K562 (cell line): ENCODE measurements around the gene PCF11. TPM values are rescaled to one million over a fixed set of nuclear protein-coding genes. Genes with fewer than 3 reads are reported as not detected.
A peak's percentile ranks its signal among the peaks of the same experiment; 100 is the strongest.

ENCODE experiments used
- ATAC-seq: fragments of 200-7000 bp; cut with Tn5 transposase; 3 replicates; pipeline ENCODE4 v1.9.1; 2020; ENCODE audit warnings: moderate library complexity
- BruUV-seq: library from RNA; stranded (reverse); fragments of 400-500 nt; replicated peaks from 2 replicates; lab custom pipeline; 2021; lab: Mats Ljungman, UMichigan
- CTCF ChIA-PET: fragments of 300-600 bp; formaldehyde crosslinking; extraction: SDS; loops from one replicate; lab custom pipeline; 2021; ENCODE audit warnings: low intra/inter-chr PET ratio; lab: Yijun Ruan, JAX
- POLR2A ChIA-PET: fragments of 300-600, 350-650 bp; sonication (Branson Sonifier 250); formaldehyde crosslinking; extraction: SDS; loops from one replicate; lab custom pipeline; 2021; ENCODE audit warnings: antibody characterized with exemption, inconsistent platforms; lab: Yijun Ruan, JAX
- DNase-seq, 4 experiments: peaks; one replicate each; pipeline versions ENCODE4 v3.0.0 to v3.0.0-alpha.2; 2011 to 2018; ENCODE audit warnings: low spot score in 3 of 4, mixed read lengths in 3 of 4; ENCODE audit errors: extremely low read depth in 1 of 4
- FAIRE-seq: peaks from 2 replicates; lab custom pipeline; 2011; peaks lifted over from hg19 to GRCh38; lab: Jason Lieb, UNC
- H2AFZ ChIP-seq: 2 replicates; pipeline ENCODE4 v1.6.0; 2011; ENCODE audit warnings: low read depth, low read length, control low read depth, inconsistent platforms
- H3K27ac ChIP-seq: fragments of 200-600 bp; 3 replicates; pipeline ENCODE4 v1.8.0; 2011; ENCODE audit warnings: low read depth, mild to moderate bottlenecking, control low read depth, inconsistent platforms, low read length, moderate library complexity, mixed read lengths; ENCODE audit errors: extremely low read depth
- H3K27me3 ChIP-seq, 2 experiments: fragments of 300-600 bp in 1 of 2; 2 replicates in 1 of 2; 3 replicates in 1 of 2; pipeline versions ENCODE4 v1.6.0 to v1.8.0; 2011; ENCODE audit warnings: inconsistent platforms in 2 of 2, low read length in 2 of 2, mild to moderate bottlenecking in 1 of 2, mixed read lengths in 1 of 2, moderate library complexity in 1 of 2; ENCODE audit not compliant: control insufficient read depth in 2 of 2, insufficient read depth in 2 of 2
- H3K36me3 ChIP-seq: fragments of 300-600 bp; 3 replicates; pipeline ENCODE4 v1.8.0; 2011; ENCODE audit warnings: mild to moderate bottlenecking, low read length, inconsistent platforms; ENCODE audit not compliant: control insufficient read depth, insufficient read depth
- H3K4me1 ChIP-seq, 2 experiments: fragments of 200-600 bp in 1 of 2; replicated peaks in 1 of 2; 2 replicates in 1 of 2; 3 replicates in 1 of 2; pipeline versions ENCODE4 v1.5.1 to v1.8.0; 2011; ENCODE audit warnings: inconsistent platforms in 2 of 2, low read length in 2 of 2, mild to moderate bottlenecking in 1 of 2, mixed read lengths in 1 of 2, moderate library complexity in 1 of 2; ENCODE audit not compliant: control insufficient read depth in 2 of 2, insufficient read depth in 2 of 2
- H3K4me2 ChIP-seq: 2 replicates; pipeline ENCODE4 v1.6.1; 2011; ENCODE audit warnings: low read length, control low read depth, inconsistent platforms, mixed read lengths; ENCODE audit not compliant: insufficient read depth
- H3K4me3 ChIP-seq: fragments of 200-600 bp; sonication (generic), shearing (Covaris generic); 2 replicates; pipeline ENCODE4 v1.5.1; 2016; ENCODE audit warnings: control low read depth, inconsistent platforms
- H3K79me2 ChIP-seq: fragments of 200-600 bp; 3 replicates; pipeline ENCODE4 v1.8.0; 2011; ENCODE audit warnings: low read length, inconsistent platforms; ENCODE audit not compliant: control insufficient read depth, insufficient read depth
- H3K9ac ChIP-seq, 2 experiments: 2 replicates each; pipeline versions ENCODE4 v1.6.0 to v1.6.1; 2011; ENCODE audit warnings: low read depth in 2 of 2, low read length in 2 of 2, control low read depth in 1 of 2, inconsistent platforms in 1 of 2, mild to moderate bottlenecking in 1 of 2, mixed read lengths in 1 of 2; ENCODE audit not compliant: insufficient read depth in 1 of 2
- H3K9me1 ChIP-seq: one replicate; pipeline ENCODE4 v1.6.0; 2011; ENCODE audit warnings: inconsistent platforms, mild to moderate bottlenecking, low read length, moderate library complexity; ENCODE audit not compliant: control insufficient read depth, insufficient read depth
- H3K9me3 ChIP-seq: replicated peaks from 2 replicates; pipeline ENCODE4 v1.5.1; 2011; ENCODE audit warnings: low read depth, low read length, inconsistent platforms; ENCODE audit not compliant: control insufficient read depth, insufficient read depth
- H4K20me1 ChIP-seq: replicated peaks from 2 replicates; pipeline ENCODE4 v1.6.1; 2011; ENCODE audit warnings: low read length, inconsistent platforms, mixed read lengths; ENCODE audit not compliant: control insufficient read depth, insufficient read depth
- DACH1 ChIP-seq: fragments of 450-650 bp; IDR thresholded peaks from 2 replicates; pipeline ENCODE4 v1.6.1; 2018; ENCODE audit not compliant: partially characterized antibody
- MAFG ChIP-seq: fragments of 450-650 bp; conservative IDR thresholded peaks from 2 replicates; pipeline ENCODE4 v1.6.1; 2016; ENCODE audit warnings: missing genetic modification characterization, missing compliant biosample characterization
- STAT5B ChIP-seq: fragments of 250-450 bp; sonication (Bioruptor Pico); IDR thresholded peaks from 2 replicates; pipeline ENCODE4 v1.8.0; 2021; ENCODE audit warnings: mild to moderate bottlenecking, inconsistent platforms
- XRCC4 ChIP-seq: IDR thresholded peaks from one replicate; pipeline ENCODE4 v1.6.1; 2011; ENCODE audit not compliant: insufficient read depth, insufficient read length; ENCODE audit errors: extremely low read depth
- ZNF764 ChIP-seq: fragments of 250-450 bp; sonication (Bioruptor Pico); IDR thresholded peaks from 2 replicates; pipeline ENCODE4 v1.4.0; 2020; ENCODE audit warnings: low read depth, mild to moderate bottlenecking, moderate library complexity
- WGBS: fragments of 100-300 bp; shearing (Covaris generic); methylation state at CpG from one replicate; pipeline ENCODE4 v1.1.6; 2016; ENCODE audit warnings: low coverage, mixed read lengths; ENCODE audit not compliant: insufficient coverage; ENCODE audit errors: missing lambda C conversion rate; 5-methylcytosine and 5-hydroxymethylcytosine counted together
- in situ Hi-C: fragments of 300-500 bp; cut with MboI; formaldehyde crosslinking; loops from 4 replicates; pipeline ENCODE4 v1.15.0; 2018; ENCODE audit warnings: inconsistent platforms, mixed read lengths
- intact Hi-C: fragments of 100-400 bp; cut with micrococcal nuclease; formaldehyde crosslinking; loops from 2 replicates; pipeline ENCODE4 v1.14.2; 2022
- polyA plus RNA-seq, 8 experiments: library from polyadenylated mRNA; depleted of rRNA in 4 of 8; stranded (reverse) in 5 of 8; unstranded in 3 of 8; fragments of >200 nt; fragmentation: Nextera tagmentation in 2 of 8; fragmentation: Illumina TruSeq in 1 of 8; extraction: Ambion mirVana in 2 of 8; extraction: Trizol in 1 of 8; gene quantifications; 2 replicates each; pipeline versions ENCODE4 v1.2.1 to v1.2.3, GENCODE V29; 2011 to 2014; ENCODE audit warnings: inconsistent platforms in 1 of 8, missing spikeins in 1 of 8
- total RNA-seq, 7 experiments: library from RNA; depleted of rRNA in 6 of 7; stranded (reverse); fragments of >200 nt in 6 of 7; fragmentation: Illumina TruSeq in 2 of 7; extraction: Trizol in 2 of 7; gene quantifications; 2 replicates each; pipeline versions ENCODE4 v1.2.1 to v1.2.3, GENCODE V29; 2011 to 2021; ENCODE audit warnings: low replicate concordance in 1 of 7

Gene PCF11
- total and polyA plus RNA-seq, 9 of the 15 experiments (the other 6 are each of a cell fraction or from before 2014, with no cell fraction given), result 9.3 to 91.6 (median 54.4) TPM

DNA sequence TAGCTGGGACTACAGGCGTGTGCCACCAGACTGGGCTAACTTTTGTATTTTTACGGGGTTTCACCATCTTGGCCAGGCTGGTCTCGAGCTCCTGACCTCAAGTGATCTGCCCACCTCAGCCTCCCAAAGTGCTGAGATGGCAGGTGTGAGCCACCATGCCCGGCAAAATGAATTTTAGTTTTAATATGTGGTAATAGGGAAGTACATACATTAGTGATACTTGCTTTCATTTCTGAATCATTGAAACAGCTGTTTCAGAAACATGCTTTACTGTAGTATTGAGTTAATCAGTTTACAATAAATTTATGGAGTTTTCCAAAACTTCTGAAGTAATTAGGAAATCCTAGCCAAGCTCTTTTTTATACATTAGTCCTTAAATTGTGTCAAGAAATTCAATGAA lies 15.6 kb downstream of the PCF11 start:
- H3K36me3 ChIP-seq, result peaks cover 94% of the 10 kb centered on the region
- H3K9me1 ChIP-seq, result no peaks in the 10 kb centered on the region
- peaks cover 92% of the 10 kb centered on the region for H3K79me2 ChIP-seq
- TF ChIP-seq DACH1, result peak; percentile 31
- no peak for TF ChIP-seq ZNF764 (CRISPR knock-in tag)
- no peaks in the 10 kb centered on the region for H3K27me3 ChIP-seq
- intact Hi-C loops (no loop called here), in situ Hi-C loops (no loop called here)
- POLR2A ChIA-PET, result interaction anchor here (0.6 to 3.0 kb wide), 3 partner anchors 14 to 84 kb away, joined by 3 to 14 read pairs (median 6); no protein-coding TSS in a partner anchor
- H3K4me2 ChIP-seq, result no peak overlapping the region
- WGBS, result 100% methylated on average over 3 of the region's 4 CpGs
- no peaks in the 10 kb centered on the region for H3K9me3 ChIP-seq
- FAIRE-seq, result no peak
- H3K27ac ChIP-seq, result no peak overlapping the region
- H2AFZ ChIP-seq, result no peak overlapping the region
- H3K4me3 ChIP-seq, result no peak overlapping the region
- H3K9ac ChIP-seq, result no peak overlapping the region
- no peak for DNase-seq
- H4K20me1 ChIP-seq, result peaks cover 12% of the 10 kb centered on the region
- no peak for ATAC-seq
- BruUV-seq, result no TSS peak
- peaks cover 0 to 2% of the 10 kb centered on the region in 2 experiments; a peak in 2 of 5 replicates for H3K4me1 ChIP-seq
- CTCF ChIA-PET, result no interaction called here

- ATAC-seq (no peak), DNase-seq (no peak), FAIRE-seq (no peak)
- in situ Hi-C loops, result no loop called here
- no peak overlapping the region for H2AFZ ChIP-seq
- no peak overlapping the region for H3K9ac ChIP-seq
- H3K9me3 ChIP-seq, result no peaks in the 10 kb centered on the region
- no peak overlapping the region for H3K4me2 ChIP-seq
- ChIA-PET CTCF (no interaction called here), POLR2A (interaction anchor here (0.6 to 3.0 kb wide), 5 partner anchors 9 to 104 kb away, joined by 3 to 14 read pairs (median 4); partner anchors contain the start of gene ANKRD42)
- peaks cover 90% of the 10 kb centered on the region for H3K36me3 ChIP-seq
- peaks cover 0 to 2% of the 10 kb centered on the region in 2 experiments; a peak in 2 of 5 replicates for H3K4me1 ChIP-seq
- TF ChIP-seq STAT5B (no peak), XRCC4 (no peak), MAFG (tag) (no peak)
- intact Hi-C loops, result no loop called here
- peaks cover 12% of the 10 kb centered on the region for H4K20me1 ChIP-seq
- no peaks in the 10 kb centered on the region for H3K27me3 ChIP-seq
- BruUV-seq, result no TSS peak
- no peak overlapping the region for H3K4me3 ChIP-seq
- H3K9me1 ChIP-seq, result no peaks in the 10 kb centered on the region
- no peak overlapping the region for H3K27ac ChIP-seq
- H3K79me2 ChIP-seq, result peaks cover 81% of the 10 kb centered on the region
Measured at GRCh38 chr11:83174008-83174407, 17.1 kb downstream of the PCF11 start.
